ENCODE measurements around the gene ATP6V0D1. TPM values are rescaled to one million over a fixed set of nuclear protein-coding genes. Genes with fewer than 3 reads are reported as not detected.
A peak's percentile ranks its signal among the peaks of the same experiment; 100 is the strongest.

Gene ATP6V0D1
- total RNA-seq, 1 donor from 2014 or later, result 31.8 TPM

- H3K4me1 Mint-ChIP-seq, result peaks cover 3% of the 10 kb centered on the region
- peaks cover 4% of the 10 kb centered on the region for H3K36me3 Mint-ChIP-seq (ENCODE audit: low read depth)
- intact Hi-C loops (cut with micrococcal nuclease), result no loop called here
- no peaks in the 10 kb centered on the region for H3K27me3 Mint-ChIP-seq
- no peak overlapping the region for H3K27ac Mint-ChIP-seq
- H3K4me3 Mint-ChIP-seq, result no peak overlapping the region
- DNase-seq, result no peak
- no peaks in the 10 kb centered on the region for H3K9me3 Mint-ChIP-seq
Observed at GRCh38 chr16:67463059-67463458, 17.9 kb downstream of the ATP6V0D1 start.

- no peak overlapping the region for H3K4me3 Mint-ChIP-seq
- no peaks in the 10 kb centered on the region for H3K27me3 Mint-ChIP-seq
- no peak overlapping the region for H3K27ac Mint-ChIP-seq
- intact Hi-C loops (cut with micrococcal nuclease), result no loop called here
- H3K9me3 Mint-ChIP-seq, result no peaks in the 10 kb centered on the region
- peaks cover 4% of the 10 kb centered on the region for H3K36me3 Mint-ChIP-seq (ENCODE audit: low read depth)
- DNase-seq, result no peak
- H3K4me1 Mint-ChIP-seq, result peaks cover 3% of the 10 kb centered on the region
Observed at GRCh38 chr16:67462279-67462655, 18.7 kb downstream of the ATP6V0D1 start.

- intact Hi-C loops (cut with micrococcal nuclease), result no loop called here
- no peak overlapping the region for H3K4me3 Mint-ChIP-seq
Observed at GRCh38 chr16:67461600-67462278, 19.2 kb downstream of the ATP6V0D1 start.

GRCh38 chr16:67460961-67461360, 20.0 kb downstream of the ATP6V0D1 start:
- no peak for DNase-seq
- Mint-ChIP-seq H3K9me3 (no peaks in the 10 kb centered on the region), H3K27me3 (no peaks in the 10 kb centered on the region), H3K4me1 (peaks cover 3% of the 10 kb centered on the region), H3K36me3 (ENCODE audit: low read depth) (peaks cover 4% of the 10 kb centered on the region), H3K27ac (no peak overlapping the region), H3K4me3 (no peak overlapping the region)
- intact Hi-C loops (cut with micrococcal nuclease), result no loop called here

More at GRCh38 chr16:67461600-67462278, 19.2 kb downstream of the ATP6V0D1 start:
- Mint-ChIP-seq H3K27ac (no peak overlapping the region), H3K4me1 (peaks cover 3% of the 10 kb centered on the region), H3K27me3 (no peaks in the 10 kb centered on the region), H3K36me3 (ENCODE audit: low read depth) (peaks cover 4% of the 10 kb centered on the region), H3K9me3 (no peaks in the 10 kb centered on the region)
- DNase-seq, result no peak

DNA sequence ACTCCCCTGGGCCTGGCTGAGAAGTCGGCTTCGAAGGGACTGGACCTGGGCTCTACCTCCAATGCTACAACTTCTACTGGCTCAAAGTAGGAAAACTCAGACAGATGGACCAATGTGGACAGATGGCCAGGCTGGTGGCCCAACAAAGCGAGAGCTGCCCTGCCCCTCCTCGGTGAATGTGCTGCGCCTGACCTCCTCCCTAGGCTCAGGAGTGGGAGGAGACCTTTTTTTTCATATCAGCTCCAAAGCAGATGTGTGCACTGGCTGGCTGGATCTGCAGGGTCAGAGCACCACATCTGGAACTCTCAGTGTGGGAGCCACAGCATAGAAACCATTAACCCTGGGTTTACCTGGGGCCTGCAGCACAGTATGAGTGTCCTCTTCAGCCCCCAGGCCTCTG, 20.8 kb downstream of the ATP6V0D1 start:
- Mint-ChIP-seq H3K4me3 (no peak overlapping the region), H3K36me3 (ENCODE audit: low read depth) (peaks cover 4% of the 10 kb centered on the region), H3K27me3 (no peaks in the 10 kb centered on the region), H3K9me3 (no peaks in the 10 kb centered on the region), H3K27ac (no peak overlapping the region), H3K4me1 (peaks cover 3% of the 10 kb centered on the region)
- no peak for DNase-seq
- intact Hi-C loops (cut with micrococcal nuclease), result no loop called here

- Mint-ChIP-seq H3K36me3 (ENCODE audit: low read depth) (peaks cover 4% of the 10 kb centered on the region), H3K27me3 (no peaks in the 10 kb centered on the region), H3K9me3 (no peaks in the 10 kb centered on the region), H3K27ac (no peak overlapping the region), H3K4me3 (no peak overlapping the region), H3K4me1 (peaks cover 3% of the 10 kb centered on the region)
- intact Hi-C loops (cut with micrococcal nuclease), result no loop called here
- DNase-seq, result no peak
Observed at GRCh38 chr16:67459861-67460150, 21.2 kb downstream of the ATP6V0D1 start.

- H3K27me3 Mint-ChIP-seq, result no peaks in the 10 kb centered on the region
- no peak overlapping the region for H3K4me3 Mint-ChIP-seq
- peaks cover 3% of the 10 kb centered on the region for H3K4me1 Mint-ChIP-seq
- no peaks in the 10 kb centered on the region for H3K9me3 Mint-ChIP-seq
- H3K27ac Mint-ChIP-seq, result peak overlapping the region; percentile 1
- peaks cover 4% of the 10 kb centered on the region for H3K36me3 Mint-ChIP-seq (ENCODE audit: low read depth)
- intact Hi-C loops (cut with micrococcal nuclease), result no loop called here
- DNase-seq, result no peak
Observed at GRCh38 chr16:67459066-67459860, 21.7 kb downstream of the ATP6V0D1 start.

DNA sequence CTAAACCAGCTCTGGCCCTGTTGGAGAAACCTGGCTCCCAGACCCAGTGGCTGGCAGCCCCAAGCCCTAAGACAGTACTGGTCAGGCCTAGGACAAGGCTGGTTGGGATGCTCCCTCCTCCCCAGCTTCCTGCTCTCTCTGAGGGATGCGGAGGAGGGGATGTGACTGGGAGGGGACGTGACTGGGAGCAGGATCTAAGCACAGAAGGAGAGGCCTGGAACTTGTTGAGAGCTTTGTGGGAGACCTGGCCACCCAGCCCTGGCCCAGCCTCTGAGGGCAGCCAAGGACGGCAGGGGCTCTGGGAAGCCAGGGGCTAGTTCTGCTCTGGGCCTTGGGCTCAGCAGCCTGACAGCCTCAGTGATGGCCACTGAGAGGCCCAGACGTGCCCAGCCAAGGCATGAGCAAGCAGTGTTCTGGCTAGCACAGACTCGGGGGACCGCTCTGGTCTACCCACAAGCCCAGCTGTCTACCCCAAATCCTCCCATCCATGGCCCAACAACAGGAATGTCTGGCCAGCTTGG, 22.8 kb downstream of the ATP6V0D1 start:
- no peaks in the 10 kb centered on the region for H3K27me3 Mint-ChIP-seq
- no peak for DNase-seq
- H3K27ac Mint-ChIP-seq, result no peak overlapping the region
- H3K4me1 Mint-ChIP-seq, result peaks cover 4% of the 10 kb centered on the region
- intact Hi-C loops (cut with micrococcal nuclease), result no loop called here
- no peaks in the 10 kb centered on the region for H3K9me3 Mint-ChIP-seq
- H3K4me3 Mint-ChIP-seq, result no peak overlapping the region
- peaks cover 4% of the 10 kb centered on the region for H3K36me3 Mint-ChIP-seq (ENCODE audit: low read depth)

- Mint-ChIP-seq H3K27ac (no peak overlapping the region), H3K9me3 (no peaks in the 10 kb centered on the region), H3K27me3 (no peaks in the 10 kb centered on the region), H3K36me3 (ENCODE audit: low read depth) (peaks cover 4% of the 10 kb centered on the region), H3K4me1 (peaks cover 4% of the 10 kb centered on the region), H3K4me3 (no peak overlapping the region)
- no peak for DNase-seq
- intact Hi-C loops (cut with micrococcal nuclease), result no loop called here
Observed at GRCh38 chr16:67457611-67458010, 23.3 kb downstream of the ATP6V0D1 start.

DNA sequence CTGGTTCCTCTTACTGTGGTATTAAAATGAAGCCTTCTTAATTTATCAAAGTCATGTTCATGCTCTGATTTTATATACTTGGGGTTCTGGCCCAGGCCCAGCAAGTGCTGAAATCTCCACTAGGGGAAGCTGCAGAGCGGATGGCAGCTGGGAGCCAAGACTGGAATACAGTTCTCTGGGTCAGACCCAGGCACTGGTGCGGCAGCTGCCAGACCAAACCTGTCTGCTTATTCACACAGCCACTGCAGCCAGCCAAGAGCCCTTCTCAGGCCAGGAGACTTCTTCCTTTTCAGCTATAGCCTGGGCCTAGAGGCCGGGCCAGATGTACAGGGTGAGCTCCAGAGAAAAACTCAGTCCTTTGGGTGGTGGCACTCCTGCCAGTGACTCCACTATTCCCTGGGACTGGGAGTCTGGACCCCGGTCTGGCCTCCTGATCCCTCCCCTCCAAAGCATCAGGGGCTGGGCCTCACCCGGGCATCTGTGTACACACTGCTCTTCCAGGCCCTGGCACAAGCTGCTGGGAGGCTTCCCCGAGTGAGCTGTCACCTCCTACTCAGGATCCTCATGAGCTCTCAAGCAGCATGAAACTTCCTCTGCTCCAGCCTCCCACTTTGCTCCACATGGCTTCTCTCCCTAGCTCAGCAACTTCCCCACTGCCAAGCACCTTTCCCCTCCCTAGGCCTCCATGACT, 24.4 kb downstream of the ATP6V0D1 start:
- Mint-ChIP-seq H3K27ac (no peak overlapping the region), H3K27me3 (no peaks in the 10 kb centered on the region)
- intact Hi-C loops (cut with micrococcal nuclease), result no loop called here

GRCh38 chr16:67454852-67455251, 26.1 kb downstream of the ATP6V0D1 start:
- Mint-ChIP-seq H3K27ac (no peak overlapping the region), H3K4me3 (no peak overlapping the region), H3K36me3 (ENCODE audit: low read depth) (peaks cover 2% of the 10 kb centered on the region), H3K4me1 (peaks cover 4% of the 10 kb centered on the region), H3K9me3 (no peaks in the 10 kb centered on the region), H3K27me3 (no peaks in the 10 kb centered on the region)
- no peak for DNase-seq
- intact Hi-C loops (cut with micrococcal nuclease), result no loop called here

More for the DNA sequence above, 24.4 kb downstream of the ATP6V0D1 start:
- DNase-seq, result no peak
- peaks cover 3% of the 10 kb centered on the region for H3K36me3 Mint-ChIP-seq (ENCODE audit: low read depth)
- no peaks in the 10 kb centered on the region for H3K9me3 Mint-ChIP-seq
- no peak overlapping the region for H3K4me3 Mint-ChIP-seq
- peaks cover 4% of the 10 kb centered on the region for H3K4me1 Mint-ChIP-seq

GRCh38 chr16:67454104-67454503, 26.9 kb downstream of the ATP6V0D1 start:
- Mint-ChIP-seq H3K4me3 (no peak overlapping the region), H3K9me3 (no peaks in the 10 kb centered on the region), H3K27ac (no peak overlapping the region), H3K27me3 (no peaks in the 10 kb centered on the region), H3K4me1 (peaks cover 4% of the 10 kb centered on the region), H3K36me3 (ENCODE audit: low read depth) (peaks cover 3% of the 10 kb centered on the region)
- intact Hi-C loops (cut with micrococcal nuclease), result no loop called here
- DNase-seq, result no peak

GRCh38 chr16:67451704-67452435, 29.1 kb downstream of the ATP6V0D1 start:
- Mint-ChIP-seq H3K4me3 (no peak overlapping the region), H3K27me3 (no peaks in the 10 kb centered on the region), H3K9me3 (no peaks in the 10 kb centered on the region), H3K36me3 (ENCODE audit: low read depth) (peaks cover 2% of the 10 kb centered on the region), H3K27ac (no peak overlapping the region), H3K4me1 (peaks cover 1% of the 10 kb centered on the region)
- no peak for DNase-seq
- intact Hi-C loops (cut with micrococcal nuclease), result no loop called here
